Measurements from ENCODE around the gene TH.

TH gene

DNA sequence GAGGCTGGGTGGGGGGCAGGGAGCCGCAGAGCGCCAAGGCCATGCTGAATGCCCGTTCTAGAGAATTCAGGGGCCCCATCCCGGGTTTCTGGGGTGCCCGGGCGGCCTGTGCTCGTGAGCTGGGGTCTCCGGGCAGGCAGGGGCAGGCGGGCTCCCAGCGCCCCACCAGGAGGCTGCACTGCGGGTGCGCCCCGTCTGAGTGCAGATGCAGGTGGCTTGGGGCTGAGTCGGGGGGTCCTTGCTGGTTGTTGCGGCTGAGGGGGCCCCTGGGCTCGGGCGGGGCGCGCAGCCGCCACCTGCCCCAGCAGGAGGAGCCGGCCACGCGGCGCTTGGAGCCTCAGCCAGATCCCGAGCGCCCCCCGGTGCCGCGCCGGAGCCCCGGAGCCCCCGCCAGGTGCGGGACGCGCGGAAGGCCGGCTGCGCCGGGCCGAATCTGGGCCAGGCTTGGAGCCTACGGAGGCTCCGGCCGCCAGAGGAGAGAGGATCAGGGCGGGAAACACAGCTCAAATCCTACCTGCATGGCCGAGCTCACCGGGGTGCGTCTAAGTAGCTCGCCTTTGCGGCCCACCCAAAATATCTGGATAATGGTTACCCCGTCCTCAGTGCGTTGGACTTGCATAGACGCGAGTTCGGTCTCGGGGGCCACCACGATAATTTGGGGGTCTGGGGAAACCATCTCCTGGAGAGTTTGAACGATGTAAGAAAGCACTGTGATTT lies 31.8 kb downstream of the TH start:
- no peak for DNase-seq

DNA sequence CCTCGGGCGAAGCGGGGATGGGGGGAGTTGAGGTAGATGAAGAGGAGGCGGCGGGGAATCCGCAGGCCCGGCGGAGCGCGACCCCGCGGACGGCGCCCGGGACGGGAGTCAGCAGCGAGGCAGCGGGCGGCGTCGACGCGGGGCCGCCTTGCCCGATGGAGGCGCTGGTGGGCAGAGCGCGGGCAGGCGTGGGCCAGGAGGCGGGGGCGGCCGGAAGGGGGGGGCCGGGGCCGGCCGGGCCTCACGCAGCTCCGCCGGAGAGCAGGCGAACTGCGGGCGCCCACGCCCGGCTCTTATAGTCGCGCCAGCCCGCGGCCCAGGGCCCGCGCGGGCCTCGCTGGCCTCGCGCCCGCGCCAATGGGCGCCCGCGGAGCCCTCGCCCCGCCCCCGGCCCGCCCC lies 32.5 kb downstream of the TH start, which contains the start of gene IGF2:
Gene IGF2, minus strand, starts transcription at position 267 of the 399 bp plus-strand sequence. CDS start 3,866 bp downstream, outside the sequence.
- no peak for DNase-seq

GRCh38 chr11:2138431-2139122 lies 33.0 kb downstream of the TH start:
- no peak for DNase-seq

- no peak for DNase-seq
These were observed 33.6 kb downstream of the TH start for GRCh38 chr11:2138068-2138430.

- DNase-seq = no peak
These were observed 34.2 kb downstream of the TH start for GRCh38 chr11:2137202-2138067.

DNA sequence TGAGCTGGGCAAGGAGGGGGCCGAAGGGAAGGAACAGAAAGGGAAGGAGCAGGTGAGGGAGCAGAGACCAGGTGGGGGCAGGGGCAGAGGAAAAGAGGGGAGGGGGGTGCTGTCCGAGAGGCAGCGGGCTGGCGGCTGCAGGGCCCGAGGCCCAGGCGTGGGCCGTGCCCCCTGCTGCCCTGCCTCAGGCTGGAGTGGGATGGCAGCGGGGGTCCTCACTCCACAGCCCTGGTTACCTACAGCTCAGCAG lies 34.7 kb downstream of the TH start:
- no peak for DNase-seq

DNA sequence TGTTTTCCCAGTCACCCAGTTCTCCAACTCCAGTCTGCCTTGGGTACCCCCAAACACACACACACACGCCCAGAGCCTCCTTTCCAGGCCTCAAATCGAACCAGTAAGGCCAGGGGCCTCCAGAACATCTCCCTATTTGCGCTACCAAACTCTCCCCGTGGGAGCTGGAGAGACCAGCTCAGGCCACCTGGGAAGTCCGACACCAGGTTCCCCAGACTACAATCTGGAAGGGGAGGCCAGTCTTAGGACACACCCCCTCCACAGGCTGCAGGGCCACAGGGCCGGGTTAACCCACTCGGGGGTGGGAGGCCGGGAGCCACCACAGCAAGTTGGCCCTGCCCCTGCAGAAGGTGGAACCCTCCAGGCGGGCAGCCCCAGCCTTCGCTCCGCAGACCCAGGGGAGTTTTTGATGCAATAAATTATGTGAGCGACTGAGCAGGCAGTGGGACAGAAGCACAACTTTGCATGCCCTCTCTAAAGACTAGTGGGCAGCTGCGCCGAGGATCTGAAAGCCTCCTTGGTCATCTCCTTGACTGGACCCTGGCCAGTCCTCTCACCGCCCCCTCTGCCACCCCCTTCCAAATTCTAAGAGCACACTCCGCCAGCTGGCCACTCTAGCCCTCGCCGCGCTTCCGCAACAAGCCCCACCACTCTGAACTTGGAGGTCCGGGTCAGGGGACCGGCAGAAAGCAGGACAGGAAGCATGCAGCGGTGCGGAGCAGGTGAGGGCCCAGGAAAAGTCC lies 35.2 kb downstream of the TH start:
- no peak for DNase-seq

DNA sequence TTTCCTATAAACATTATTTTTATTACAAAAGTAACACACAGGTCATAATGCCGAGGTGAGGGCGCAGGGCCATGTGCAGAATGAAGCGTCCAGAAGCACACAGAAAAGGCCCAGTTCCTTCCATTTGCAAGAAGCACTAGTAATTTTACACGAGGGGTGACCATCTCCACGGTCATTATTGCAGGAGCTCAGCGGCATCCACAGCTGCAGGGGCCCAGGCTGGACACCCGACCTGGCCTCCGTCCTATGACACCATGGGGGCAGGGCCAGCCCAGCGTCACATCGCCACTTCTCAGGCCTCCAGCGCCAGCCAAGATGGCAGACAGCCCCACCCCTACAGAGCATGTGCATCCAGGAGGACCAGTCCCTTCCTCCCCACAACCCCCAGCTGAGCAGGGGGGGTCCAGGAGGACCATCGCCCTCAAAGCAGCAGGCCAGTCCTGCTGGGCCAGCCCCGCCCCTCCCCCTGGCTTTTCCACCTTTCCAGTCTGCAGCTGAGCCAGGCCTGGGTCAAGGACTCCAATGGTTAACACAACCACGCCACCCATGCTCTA lies 35.9 kb downstream of the TH start:
- no peak for DNase-seq

DNA sequence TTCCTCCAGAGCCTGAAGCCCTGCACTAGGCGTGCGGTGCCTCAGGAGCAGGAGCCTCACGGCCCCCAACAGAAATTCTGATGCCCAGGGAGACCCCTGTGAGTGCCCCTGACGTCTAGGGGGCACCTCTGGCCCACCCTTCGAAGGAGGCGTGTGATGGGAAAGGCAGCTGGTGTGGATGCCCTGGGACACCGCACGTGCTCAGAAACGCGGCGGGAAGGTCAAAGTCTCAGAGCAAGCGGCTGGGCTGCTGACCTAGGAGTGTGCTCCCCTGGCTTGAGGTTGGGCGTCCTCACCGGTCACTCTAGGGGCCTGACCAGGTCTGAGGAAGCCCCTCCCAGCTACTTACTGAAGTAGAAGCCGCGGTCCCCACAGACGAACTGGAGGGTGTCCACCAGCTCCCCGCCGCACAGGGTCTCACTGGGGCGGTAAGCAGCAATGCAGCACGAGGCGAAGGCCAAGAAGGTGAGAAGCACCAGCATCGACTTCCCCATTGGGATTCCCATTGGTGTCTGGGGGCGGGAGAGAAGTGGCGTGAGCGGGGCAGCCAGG lies 36.5 kb downstream of the TH start:
- DNase-seq = no peak

GRCh38 chr11:2134022-2135010 lies 37.3 kb downstream of the TH start:
- no peak for DNase-seq

- no peak for DNase-seq
These were observed 38.2 kb downstream of the TH start for GRCh38 chr11:2133241-2134021.

DNA sequence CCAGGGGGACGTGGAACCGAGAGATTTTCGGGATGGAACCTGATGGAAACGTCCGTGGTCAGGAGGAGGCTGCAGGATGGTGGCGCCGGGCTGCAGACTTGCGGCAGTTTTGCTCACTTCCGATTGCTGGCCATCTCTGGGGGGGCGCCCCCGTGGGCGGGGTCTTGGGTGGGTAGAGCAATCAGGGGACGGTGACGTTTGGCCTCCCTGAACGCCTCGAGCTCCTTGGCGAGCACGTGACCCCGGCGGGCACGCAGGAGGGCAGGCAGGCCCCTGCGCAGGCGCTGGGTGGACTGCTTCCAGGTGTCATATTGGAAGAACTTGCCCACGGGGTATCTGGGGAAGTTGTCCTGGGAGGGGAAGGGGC lies 38.8 kb downstream of the TH start:
- DNase-seq = no peak

DNA sequence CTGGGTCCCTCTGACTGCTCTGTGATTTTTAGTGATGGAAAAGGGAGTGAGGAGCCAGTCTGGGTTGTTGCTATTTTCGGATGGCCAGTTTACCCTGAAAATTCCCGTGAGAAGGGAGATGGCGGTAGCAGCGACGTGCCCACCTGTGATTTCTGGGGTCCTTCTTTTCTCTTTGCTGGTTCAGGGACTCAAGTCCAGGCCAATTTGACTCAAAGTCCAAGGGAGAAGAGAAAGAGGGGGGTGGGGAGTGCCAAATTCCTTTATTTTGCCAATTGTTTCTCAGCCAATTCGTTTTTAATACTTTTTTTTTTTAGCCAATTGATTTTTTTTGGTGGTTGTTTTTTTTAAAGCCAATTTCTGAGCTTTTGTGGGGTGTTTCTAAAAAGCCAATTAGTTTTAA lies 39.4 kb downstream of the TH start:
- DNase-seq = no peak

DNA sequence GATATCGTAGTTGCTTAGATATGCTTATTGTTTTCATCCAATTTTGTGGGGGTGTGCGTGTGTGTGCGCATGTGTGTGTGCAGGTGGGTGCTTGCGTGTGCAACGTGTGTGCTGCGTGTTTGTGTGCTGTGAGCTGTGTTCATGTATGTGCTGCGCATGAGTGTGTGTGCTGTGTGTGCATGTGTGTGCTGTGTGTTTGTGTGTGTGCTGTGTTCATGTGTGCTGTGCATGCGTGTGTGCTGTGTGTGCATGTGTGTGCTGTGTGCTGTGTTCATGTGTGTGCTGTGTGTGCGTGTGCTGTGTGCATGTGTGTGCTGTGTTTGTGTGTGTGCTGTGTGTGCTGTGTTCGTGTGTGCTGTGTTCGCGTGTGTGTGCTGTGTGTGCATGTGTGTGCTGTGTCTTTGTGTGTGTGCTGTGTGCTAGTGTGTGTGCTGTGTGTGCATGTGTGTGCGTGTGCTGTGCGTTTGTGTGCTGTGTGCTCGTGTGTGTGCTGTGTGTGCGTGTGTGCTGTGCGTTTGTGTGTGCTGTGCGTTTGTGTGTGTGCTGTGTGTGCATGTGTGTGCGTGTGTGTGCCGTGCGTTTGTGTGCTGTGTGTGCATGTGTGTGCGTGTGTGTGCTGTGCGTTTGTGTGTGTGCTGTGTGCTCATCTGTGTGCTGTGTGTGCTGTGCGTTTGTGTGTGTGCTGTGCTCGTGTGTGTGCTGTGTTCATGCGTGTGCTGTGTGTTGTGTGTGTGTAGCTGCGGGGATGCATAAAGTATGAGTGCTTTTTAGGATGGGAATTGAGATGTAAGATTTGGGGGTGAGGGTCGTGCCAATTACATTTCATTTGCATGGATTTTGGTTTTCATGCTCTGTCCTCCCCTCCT lies 40.0 kb downstream of the TH start:
- DNase-seq = no peak

DNA sequence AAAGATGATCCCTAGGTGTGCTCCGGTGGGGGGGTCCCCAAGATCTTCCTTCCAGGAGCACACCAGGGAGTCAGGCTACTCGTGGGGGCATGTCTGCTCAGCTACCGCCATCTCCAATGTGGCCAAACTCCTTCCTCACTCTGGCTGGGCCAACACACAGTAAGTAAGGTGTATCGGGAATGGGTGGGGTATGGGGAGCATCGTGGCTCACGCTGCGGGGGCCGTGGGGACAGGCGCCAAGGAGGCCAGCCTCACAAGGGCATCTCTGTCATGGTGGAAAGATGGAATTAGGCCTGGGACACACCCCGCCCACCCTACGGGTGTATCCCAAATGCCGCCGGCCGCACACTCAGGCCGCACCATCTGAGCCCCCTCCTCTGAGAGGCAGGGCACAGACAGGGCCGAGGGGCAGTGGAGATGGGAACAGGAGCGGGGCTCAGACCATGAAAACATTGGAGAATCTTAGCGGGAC lies 40.7 kb downstream of the TH start:
- DNase-seq = no peak

- no peak for DNase-seq
These were observed 41.8 kb downstream of the TH start for GRCh38 chr11:2129699-2130366.

GRCh38 chr11:2129308-2129698 lies 42.3 kb downstream of the TH start:
- no peak for DNase-seq

DNA sequence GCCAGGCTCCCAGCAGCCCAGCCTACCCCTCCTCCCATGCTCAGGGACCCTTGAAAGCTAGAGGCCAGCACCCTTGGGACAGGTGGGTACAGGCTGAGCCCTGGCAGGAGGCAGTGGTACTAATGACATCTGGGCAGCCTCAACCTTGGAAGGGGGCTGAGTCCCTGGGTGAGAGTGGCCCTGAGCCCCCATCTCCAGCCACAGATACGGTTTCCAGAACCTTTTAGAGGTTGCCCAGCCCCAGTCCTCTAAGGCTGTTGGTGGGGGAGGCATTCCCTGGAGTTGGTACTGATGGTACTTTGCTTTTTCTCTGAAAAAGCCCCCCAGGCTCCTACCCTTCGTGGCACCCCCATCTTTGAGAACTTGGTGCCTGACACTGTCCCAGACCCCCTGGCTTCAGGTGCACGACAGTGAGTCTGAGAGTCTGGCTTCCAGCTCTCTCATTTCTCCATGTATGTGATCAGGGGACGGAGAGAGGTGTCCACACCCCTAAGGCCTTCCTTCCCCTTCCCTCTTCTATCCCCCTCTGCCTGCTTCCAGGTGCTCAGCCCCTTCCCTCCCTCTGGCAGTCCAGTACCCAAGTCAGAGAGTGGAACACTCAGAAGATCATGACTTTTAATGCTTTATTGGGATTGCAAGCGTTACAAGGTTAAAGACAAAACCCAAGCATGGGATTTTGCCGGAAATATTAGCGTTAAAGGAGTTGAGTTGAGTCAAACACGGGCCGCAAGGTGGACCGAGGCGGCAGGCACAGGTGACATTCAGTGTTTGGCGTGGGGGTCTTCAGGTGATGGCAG lies 42.9 kb downstream of the TH start:
- DNase-seq = no peak

Data from NCI-H2029 treated with DMSO at 0.1 percent for 48 hours (cell line).